IPS-20b (cell line): ENCODE data around the gene PARD3B.

ENCODE experiments used
- H3K27ac ChIP-seq: one replicate; pipeline ENCODE4 v1.5.1; 2013; ENCODE audit warnings: low read length
- H3K27me3 ChIP-seq: 2 replicates; pipeline ENCODE4 v1.6.1; 2013; ENCODE audit warnings: mild to moderate bottlenecking, low read length, inconsistent platforms; ENCODE audit not compliant: insufficient read depth
- H3K36me3 ChIP-seq: 2 replicates; pipeline ENCODE4 v1.6.1; 2013; ENCODE audit warnings: low read depth, mild to moderate bottlenecking, inconsistent platforms, low read length, moderate library complexity; ENCODE audit not compliant: insufficient read depth
- H3K4me1 ChIP-seq: 2 replicates; pipeline ENCODE4 v1.6.1; 2013; ENCODE audit warnings: mild to moderate bottlenecking, control low read depth, inconsistent platforms, low read length, moderate library complexity; ENCODE audit not compliant: insufficient read depth
- H3K4me3 ChIP-seq: 2 replicates; pipeline ENCODE4 v1.5.1; 2013; ENCODE audit warnings: mild to moderate bottlenecking, low read length, inconsistent platforms
- H3K9ac ChIP-seq: 2 replicates; pipeline ENCODE4 v1.6.1; 2013; ENCODE audit warnings: low read depth, mild to moderate bottlenecking, inconsistent platforms, low read length, moderate library complexity
- H3K9me3 ChIP-seq: 2 replicates; pipeline ENCODE4 v1.6.1; 2013; ENCODE audit warnings: mild to moderate bottlenecking, low read depth, low read length, inconsistent platforms; ENCODE audit not compliant: insufficient read depth

The PARD3B gene

DNA sequence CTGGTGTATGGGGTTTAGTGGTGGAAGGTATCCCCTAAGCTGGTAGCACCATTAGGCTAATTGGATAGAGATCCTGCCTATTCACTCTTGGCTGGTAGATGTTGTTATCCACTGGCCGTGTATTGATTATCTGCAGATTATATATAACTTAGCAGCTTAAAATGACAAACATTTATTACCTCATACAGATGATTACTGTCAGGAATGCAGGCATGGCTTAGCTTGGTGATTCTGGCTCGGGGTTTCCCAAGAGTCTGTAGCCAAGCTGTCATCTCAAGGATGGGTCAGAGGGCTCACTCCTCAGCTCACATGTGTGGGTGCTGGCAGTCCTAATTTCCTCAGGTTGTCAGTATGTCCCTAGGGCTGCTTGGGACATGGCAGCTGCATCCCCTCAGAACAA, 465.8 kb downstream of the PARD3B start:
- H3K9ac ChIP-seq, result no peak overlapping the region
- no peaks in the 10 kb centered on the region for H3K9me3 ChIP-seq
- H3K36me3 ChIP-seq, result no peaks in the 10 kb centered on the region
- no peak overlapping the region for H3K4me3 ChIP-seq
- H3K27ac ChIP-seq, result no peak overlapping the region
- no peaks in the 10 kb centered on the region for H3K27me3 ChIP-seq
- no peaks in the 10 kb centered on the region for H3K4me1 ChIP-seq

DNA sequence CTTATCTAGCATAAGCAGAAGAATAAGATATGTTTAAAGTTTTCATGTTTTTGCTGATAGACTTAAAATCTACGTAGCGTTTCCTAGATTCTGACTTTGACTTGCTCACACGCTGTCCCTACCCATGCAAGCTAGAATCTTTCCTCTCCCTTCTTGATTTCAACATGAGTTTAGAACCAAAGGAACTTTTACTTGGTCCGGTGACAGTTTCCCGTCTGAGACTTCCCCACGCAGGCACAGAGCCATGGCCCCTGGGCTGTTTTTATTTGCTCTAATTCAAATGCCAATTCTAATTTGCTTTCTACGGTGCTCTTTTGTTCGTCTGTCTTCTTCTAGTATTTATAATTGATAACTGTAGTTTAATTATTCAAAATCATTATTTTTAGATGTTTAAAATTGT, 467.7 kb downstream of the PARD3B start:
- H3K4me3 ChIP-seq, result no peak overlapping the region

DNA sequence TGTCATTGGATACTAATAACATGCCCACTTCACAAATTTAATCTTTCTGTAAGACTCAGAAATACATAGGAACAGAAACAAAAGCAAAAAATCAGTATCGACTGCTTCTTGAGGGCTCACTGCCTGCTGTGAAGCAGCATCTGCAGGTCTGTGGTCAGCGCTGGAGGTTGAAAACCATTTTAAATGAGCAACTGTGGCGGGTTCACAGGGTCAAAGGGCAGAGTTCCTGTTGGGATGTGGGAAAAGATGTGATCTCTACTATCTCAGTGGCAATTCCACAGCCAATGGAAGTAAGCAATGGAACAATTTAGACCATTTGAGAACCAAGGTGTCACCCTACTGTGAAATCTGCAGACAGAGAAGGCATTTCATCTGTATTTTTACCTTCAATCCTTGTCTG, 468.3 kb downstream of the PARD3B start:
- Histone ChIP-seq H3K4me3 (no peak overlapping the region), H3K4me1 (no peaks in the 10 kb centered on the region), H3K9ac (no peak overlapping the region), H3K27me3 (no peaks in the 10 kb centered on the region), H3K27ac (no peak overlapping the region), H3K36me3 (no peaks in the 10 kb centered on the region), H3K9me3 (no peaks in the 10 kb centered on the region)

More for the DNA sequence above, 467.7 kb downstream of the PARD3B start:
- Histone ChIP-seq H3K27ac (no peak overlapping the region), H3K27me3 (no peaks in the 10 kb centered on the region), H3K9ac (no peak overlapping the region), H3K4me1 (no peaks in the 10 kb centered on the region), H3K9me3 (no peaks in the 10 kb centered on the region), H3K36me3 (no peaks in the 10 kb centered on the region)

DNA sequence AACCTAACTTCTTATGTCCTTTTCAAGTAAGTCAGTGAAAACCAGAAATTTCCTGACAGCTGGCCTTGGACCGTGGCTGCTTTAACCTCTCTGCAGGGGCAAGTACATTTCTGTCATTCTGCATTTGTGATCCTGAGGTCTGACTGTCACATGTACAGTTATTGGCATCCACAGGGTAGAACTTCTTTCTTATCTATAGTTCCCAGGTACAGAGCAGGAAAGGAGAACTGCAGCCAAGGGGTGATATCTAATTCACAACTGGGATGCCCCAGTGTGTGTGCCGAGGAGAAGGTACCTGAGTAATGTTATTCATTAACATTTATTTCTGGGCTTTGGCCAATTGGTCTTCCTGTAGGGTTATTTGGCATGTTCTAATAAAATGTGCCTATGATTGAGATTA, 468.9 kb downstream of the PARD3B start:
- no peaks in the 10 kb centered on the region for H3K27me3 ChIP-seq
- H3K9me3 ChIP-seq, result no peaks in the 10 kb centered on the region
- H3K4me1 ChIP-seq, result no peaks in the 10 kb centered on the region
- no peaks in the 10 kb centered on the region for H3K36me3 ChIP-seq
- no peak overlapping the region for H3K27ac ChIP-seq
- no peak overlapping the region for H3K9ac ChIP-seq
- no peak overlapping the region for H3K4me3 ChIP-seq

DNA sequence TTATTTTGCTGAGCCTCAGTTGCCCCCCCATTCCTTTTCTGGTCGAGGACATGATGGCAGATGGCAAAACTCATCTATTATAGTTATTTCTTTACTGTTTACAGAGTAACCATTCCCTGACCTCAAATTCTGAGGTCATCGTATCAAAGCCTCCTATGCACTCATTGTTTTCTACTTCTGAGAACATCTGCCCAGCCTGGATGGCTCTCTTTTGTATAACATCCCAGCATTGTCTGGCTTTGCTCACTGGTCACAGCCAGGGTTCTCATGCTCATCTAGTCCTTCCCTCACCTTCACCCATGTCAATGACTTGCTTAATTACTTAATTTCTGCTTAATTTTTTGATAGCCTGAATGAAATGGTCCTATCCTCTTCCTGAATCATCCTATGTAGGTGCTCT, 472.1 kb downstream of the PARD3B start:
- no peaks in the 10 kb centered on the region for H3K36me3 ChIP-seq
- H3K4me1 ChIP-seq, result no peaks in the 10 kb centered on the region
- no peak overlapping the region for H3K4me3 ChIP-seq
- H3K27ac ChIP-seq, result no peak overlapping the region
- no peak overlapping the region for H3K9ac ChIP-seq
- H3K27me3 ChIP-seq, result no peaks in the 10 kb centered on the region
- H3K9me3 ChIP-seq, result no peaks in the 10 kb centered on the region

DNA sequence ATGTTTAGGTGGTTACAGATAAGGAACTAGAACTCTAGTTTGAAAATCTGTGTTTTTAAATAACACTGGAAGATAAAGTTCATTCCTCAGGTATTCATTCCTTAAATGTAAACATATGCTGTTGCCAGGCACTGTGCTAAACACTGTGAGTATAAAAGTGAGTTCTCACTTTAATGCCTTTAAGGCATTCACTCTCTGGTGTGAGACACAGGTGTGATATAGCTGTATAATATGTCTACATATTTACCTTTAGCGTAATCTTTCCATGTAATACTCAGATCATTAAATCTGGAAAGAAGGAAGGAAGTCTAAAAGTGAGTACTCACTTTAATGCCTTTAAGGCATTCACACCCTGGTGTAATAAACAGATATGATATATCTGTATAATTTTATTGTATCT, 472.6 kb downstream of the PARD3B start:
- Histone ChIP-seq H3K4me3 (no peak overlapping the region), H3K9me3 (no peaks in the 10 kb centered on the region), H3K4me1 (no peaks in the 10 kb centered on the region), H3K9ac (no peak overlapping the region), H3K27ac (no peak overlapping the region), H3K36me3 (no peaks in the 10 kb centered on the region), H3K27me3 (no peaks in the 10 kb centered on the region)

DNA sequence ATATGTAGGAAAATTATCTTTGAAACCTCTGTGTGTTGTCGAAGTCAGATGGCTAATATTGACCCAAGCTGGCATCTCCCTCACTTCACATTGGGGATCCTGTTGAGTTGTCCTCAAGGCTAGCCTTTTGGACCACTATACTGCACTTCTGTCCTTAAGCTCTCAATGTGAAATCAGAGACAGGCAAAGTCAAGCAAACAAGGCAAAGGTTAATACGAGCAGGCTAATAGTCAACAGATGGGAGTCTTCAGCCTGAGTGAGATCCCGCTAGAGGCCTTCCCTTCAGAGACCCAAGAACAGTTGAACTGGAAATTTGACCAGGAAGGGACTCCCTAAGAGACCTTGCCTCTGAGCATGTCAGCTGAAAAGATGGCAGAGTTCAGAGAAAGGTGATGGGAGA, 475.4 kb downstream of the PARD3B start:
- no peaks in the 10 kb centered on the region for H3K36me3 ChIP-seq
- no peak overlapping the region for H3K27ac ChIP-seq
- no peaks in the 10 kb centered on the region for H3K9me3 ChIP-seq
- H3K4me1 ChIP-seq, result no peaks in the 10 kb centered on the region
- no peak overlapping the region for H3K4me3 ChIP-seq
- no peaks in the 10 kb centered on the region for H3K27me3 ChIP-seq
- H3K9ac ChIP-seq, result no peak overlapping the region

DNA sequence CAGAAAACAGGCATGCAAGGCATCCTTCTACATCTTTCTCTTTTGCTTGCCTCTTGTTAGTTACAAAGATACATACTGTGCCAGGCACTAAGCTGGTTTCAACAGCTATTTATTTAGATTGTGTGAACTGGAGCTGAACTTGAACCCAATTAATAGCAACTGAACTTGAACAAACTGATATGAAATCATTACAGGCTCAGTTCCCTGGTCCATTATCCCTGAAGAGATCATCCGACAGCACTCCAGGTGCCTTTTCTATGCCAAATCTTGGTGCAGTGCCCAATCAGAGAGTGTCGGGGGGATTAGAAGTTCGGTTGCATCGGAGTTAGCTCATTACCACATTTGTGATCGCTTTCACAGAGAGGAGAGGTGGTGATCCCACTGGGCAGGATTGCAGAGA, 477.6 kb downstream of the PARD3B start:
- Histone ChIP-seq H3K27ac (no peak overlapping the region), H3K27me3 (no peaks in the 10 kb centered on the region), H3K4me3 (no peak overlapping the region), H3K9me3 (no peaks in the 10 kb centered on the region), H3K36me3 (no peaks in the 10 kb centered on the region), H3K4me1 (no peaks in the 10 kb centered on the region), H3K9ac (no peak overlapping the region)

DNA sequence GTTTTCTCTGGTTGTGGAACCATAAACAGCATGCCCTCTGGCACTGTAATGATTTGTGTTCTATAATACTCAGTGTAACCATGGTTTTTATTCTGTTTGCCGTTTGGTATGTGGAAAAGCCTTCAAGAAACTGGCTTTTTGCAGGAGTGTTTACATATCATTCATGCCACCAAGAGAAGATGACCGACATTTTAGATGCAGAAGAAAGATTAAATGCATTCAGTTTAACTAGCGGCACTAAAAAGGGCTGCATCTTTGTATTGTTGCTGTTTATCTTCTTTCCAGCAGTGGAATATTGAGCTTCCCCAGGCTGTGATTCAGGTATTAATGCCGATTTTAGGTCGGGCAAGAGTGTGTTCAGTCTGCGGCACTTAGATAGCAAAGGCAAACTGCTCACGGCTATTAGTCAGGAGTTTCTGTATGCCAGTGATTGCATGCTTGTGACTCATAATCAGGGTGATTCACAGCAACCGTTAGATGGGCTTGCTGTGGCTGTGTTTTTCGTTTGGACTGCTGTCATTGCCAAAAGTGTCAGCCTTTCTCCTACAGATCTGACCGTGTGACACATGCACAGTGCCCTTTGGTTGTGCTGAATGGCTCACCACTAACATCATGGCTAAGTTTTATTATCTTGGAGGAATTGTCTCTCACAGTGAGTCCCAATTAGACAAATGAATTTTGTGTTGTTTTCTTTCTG, 479.7 kb downstream of the PARD3B start:
- no peak overlapping the region for H3K9ac ChIP-seq

DNA sequence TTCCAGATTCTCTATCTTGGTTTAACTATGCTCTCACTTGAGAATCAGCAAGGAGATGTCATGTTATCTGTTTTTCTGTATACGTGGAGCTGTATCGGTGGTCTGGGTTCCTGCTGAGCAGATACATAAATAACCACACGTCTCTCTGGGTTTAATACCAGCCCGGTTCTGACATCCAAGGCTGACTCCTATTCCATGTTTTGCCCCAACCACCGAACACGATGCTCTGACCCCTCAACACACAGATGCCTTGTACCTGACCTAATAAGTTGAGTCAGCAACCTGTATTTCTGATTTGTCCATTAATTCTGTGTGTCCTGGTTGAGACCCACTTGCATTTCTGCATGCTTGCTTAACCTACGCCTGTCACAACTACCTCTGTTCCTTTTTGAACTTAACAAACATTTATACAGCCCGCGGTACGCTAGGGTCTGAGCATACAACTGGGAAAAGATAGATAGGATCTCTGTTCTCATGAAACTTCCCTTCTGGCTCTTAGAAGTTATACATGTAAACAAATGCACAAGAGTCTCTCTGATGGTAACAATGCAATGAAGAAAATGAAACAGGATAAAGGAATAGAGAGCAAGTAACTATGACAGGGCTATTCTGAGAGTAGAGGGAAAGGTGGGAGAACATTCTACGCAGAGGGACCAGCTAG, 480.4 kb downstream of the PARD3B start:
- no peaks in the 10 kb centered on the region for H3K27me3 ChIP-seq
- H3K36me3 ChIP-seq, result no peaks in the 10 kb centered on the region
- no peak overlapping the region for H3K27ac ChIP-seq
- no peaks in the 10 kb centered on the region for H3K4me1 ChIP-seq
- no peak overlapping the region for H3K4me3 ChIP-seq
- no peaks in the 10 kb centered on the region for H3K9me3 ChIP-seq
- no peak overlapping the region for H3K9ac ChIP-seq

More for the DNA sequence above, 479.7 kb downstream of the PARD3B start:
- H3K9me3 ChIP-seq, result no peaks in the 10 kb centered on the region
- H3K27ac ChIP-seq, result no peak overlapping the region
- H3K4me1 ChIP-seq, result no peaks in the 10 kb centered on the region
- no peaks in the 10 kb centered on the region for H3K27me3 ChIP-seq
- H3K36me3 ChIP-seq, result no peaks in the 10 kb centered on the region
- no peak overlapping the region for H3K4me3 ChIP-seq

DNA sequence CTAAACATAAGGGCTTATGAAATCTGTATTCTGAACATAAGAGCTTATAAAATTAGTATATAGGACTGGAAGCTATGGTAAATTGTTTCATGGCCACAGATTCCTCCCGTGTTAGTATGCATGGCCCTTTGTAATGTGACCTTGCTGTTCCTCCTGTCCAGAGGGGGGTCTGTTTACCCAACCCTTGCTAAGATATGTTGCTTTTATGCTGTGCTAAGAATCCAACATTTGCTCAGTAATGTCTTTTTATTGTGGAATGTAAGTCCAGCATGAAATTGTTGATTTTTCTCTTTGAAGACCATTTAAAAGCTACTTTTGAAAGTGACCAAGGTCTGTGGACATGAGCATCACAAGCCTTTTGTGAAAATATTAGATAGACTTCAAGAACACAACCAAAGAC, 485.4 kb downstream of the PARD3B start:
- Histone ChIP-seq H3K36me3 (no peaks in the 10 kb centered on the region), H3K4me1 (no peaks in the 10 kb centered on the region), H3K4me3 (no peak overlapping the region), H3K9me3 (no peaks in the 10 kb centered on the region), H3K9ac (no peak overlapping the region), H3K27me3 (no peaks in the 10 kb centered on the region), H3K27ac (no peak overlapping the region)

DNA sequence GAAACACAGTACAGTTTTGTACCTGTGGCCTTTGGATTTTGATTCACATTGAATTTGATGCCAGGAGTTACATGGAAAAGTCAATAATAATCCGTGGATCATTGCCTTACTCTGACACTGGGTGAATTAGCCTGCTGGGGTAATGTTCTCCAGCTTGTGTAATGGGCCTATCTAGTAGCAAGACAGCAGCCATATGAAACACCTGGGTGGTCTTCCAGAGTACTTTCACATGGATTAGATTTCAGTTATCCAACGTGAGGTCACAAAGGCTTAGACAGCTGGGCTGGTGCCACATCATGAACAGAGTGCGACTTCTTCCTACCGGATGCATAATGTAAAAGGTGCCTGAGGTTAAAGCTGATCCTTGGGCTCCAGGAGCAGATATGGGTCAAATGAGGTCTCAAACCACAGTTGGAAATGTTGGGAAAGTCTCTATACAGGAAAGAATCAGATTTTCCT, 486.8 kb downstream of the PARD3B start:
- no peaks in the 10 kb centered on the region for H3K4me1 ChIP-seq
- H3K9ac ChIP-seq, result no peak overlapping the region
- no peak overlapping the region for H3K4me3 ChIP-seq
- H3K27ac ChIP-seq, result no peak overlapping the region
- H3K27me3 ChIP-seq, result no peaks in the 10 kb centered on the region
- no peaks in the 10 kb centered on the region for H3K9me3 ChIP-seq
- no peaks in the 10 kb centered on the region for H3K36me3 ChIP-seq
